AG09309 (cell line): ENCODE data around the gene DDHD1.
A peak's percentile ranks its signal among the peaks of the same experiment; 100 is the strongest.

Experiments used
- DNase-seq: peaks from one replicate; pipeline ENCODE4 v3.0.0-alpha.2; 2010; ENCODE audit warnings: low read depth
- H3K4me3 ChIP-seq: 2 replicates; pipeline ENCODE4 v1.5.1; 2011; ENCODE audit warnings: mild to moderate bottlenecking, low read depth, low read length, moderate library complexity; ENCODE audit not compliant: control insufficient read depth
- TF ChIP-seq, protein P1 (sequence below): IDR thresholded peaks from 2 replicates; pipeline ENCODE4 v1.5.1; 2011; ENCODE audit warnings: mild to moderate bottlenecking, low read depth, low read length, inconsistent platforms; ENCODE audit not compliant: insufficient read depth, control insufficient read depth; ENCODE audit errors: missing control alignments

The DDHD1 gene

DNA sequence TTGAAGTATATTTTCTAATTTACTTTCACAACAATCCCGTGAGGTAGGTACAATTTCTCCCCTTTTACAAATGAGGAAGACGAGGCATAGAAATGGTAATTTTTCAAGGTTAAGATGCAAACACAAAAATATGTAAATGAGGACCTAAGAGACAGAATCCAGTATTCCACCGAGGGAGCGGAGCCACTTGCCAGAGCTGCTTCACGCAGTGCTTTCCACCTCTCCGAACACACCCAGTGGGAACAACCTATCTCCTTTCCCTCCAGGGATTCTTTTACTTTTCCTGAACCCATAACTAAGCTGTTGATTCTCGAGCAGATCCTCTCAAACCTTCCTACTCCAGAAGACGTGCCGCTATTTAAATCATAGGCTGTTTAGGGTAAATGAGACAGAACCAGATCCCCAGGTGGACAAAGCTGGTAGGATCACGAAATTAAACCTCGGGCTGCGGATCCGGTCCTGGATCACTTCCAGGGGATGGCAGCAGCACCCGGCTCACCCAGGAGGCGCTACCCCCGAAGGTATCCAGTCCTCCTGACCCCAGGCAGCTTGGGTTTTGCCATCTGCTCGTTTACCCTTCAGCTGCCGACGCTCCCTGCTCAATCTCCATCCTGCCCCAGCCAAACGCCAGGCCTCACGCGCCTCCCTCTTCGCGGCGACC, 1.5 kb downstream of the DDHD1 start:
- no peak for DNase-seq
- TF ChIP-seq, protein P1, sequence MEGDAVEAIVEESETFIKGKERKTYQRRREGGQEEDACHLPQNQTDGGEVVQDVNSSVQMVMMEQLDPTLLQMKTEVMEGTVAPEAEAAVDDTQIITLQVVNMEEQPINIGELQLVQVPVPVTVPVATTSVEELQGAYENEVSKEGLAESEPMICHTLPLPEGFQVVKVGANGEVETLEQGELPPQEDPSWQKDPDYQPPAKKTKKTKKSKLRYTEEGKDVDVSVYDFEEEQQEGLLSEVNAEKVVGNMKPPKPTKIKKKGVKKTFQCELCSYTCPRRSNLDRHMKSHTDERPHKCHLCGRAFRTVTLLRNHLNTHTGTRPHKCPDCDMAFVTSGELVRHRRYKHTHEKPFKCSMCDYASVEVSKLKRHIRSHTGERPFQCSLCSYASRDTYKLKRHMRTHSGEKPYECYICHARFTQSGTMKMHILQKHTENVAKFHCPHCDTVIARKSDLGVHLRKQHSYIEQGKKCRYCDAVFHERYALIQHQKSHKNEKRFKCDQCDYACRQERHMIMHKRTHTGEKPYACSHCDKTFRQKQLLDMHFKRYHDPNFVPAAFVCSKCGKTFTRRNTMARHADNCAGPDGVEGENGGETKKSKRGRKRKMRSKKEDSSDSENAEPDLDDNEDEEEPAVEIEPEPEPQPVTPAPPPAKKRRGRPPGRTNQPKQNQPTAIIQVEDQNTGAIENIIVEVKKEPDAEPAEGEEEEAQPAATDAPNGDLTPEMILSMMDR: peak; percentile 22
- peak overlapping the region; percentile 93 for H3K4me3 ChIP-seq

GRCh38 chr14:53149668-53150316, 3.3 kb downstream of the DDHD1 start:
- TF ChIP-seq, protein P1: no peak
- no peak overlapping the region for H3K4me3 ChIP-seq
- no peak for DNase-seq

GRCh38 chr14:53148671-53149070, 4.5 kb downstream of the DDHD1 start:
- H3K4me3 ChIP-seq: no peak overlapping the region
- TF ChIP-seq, protein P1: no peak
- no peak for DNase-seq

- H3K4me3 ChIP-seq: no peak overlapping the region
- TF ChIP-seq, protein P1: no peak
- DNase-seq: no peak
Observed at GRCh38 chr14:53147893-53148292, 5.2 kb downstream of the DDHD1 start.

DNA sequence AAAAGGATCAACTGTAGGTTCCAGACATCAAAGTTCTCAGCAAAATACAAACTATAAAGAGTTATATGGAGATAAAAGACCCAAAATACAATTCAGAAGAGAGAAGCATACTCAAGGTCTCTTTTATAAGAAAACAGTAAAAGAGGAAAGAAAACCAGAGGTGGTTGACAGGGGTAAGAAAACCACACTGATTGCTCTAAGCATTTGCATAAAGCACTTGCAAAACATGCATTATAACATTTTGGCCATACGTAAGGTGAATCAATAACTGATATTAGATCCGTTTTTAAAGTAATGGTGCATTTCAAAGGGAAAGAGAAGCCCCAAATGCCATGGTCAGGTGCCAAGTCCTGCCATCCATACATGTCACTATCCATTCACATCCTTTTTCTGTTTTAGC, 5.9 kb downstream of the DDHD1 start:
- TF ChIP-seq, protein P1: no peak
- no peak for DNase-seq
- no peak overlapping the region for H3K4me3 ChIP-seq

DNA sequence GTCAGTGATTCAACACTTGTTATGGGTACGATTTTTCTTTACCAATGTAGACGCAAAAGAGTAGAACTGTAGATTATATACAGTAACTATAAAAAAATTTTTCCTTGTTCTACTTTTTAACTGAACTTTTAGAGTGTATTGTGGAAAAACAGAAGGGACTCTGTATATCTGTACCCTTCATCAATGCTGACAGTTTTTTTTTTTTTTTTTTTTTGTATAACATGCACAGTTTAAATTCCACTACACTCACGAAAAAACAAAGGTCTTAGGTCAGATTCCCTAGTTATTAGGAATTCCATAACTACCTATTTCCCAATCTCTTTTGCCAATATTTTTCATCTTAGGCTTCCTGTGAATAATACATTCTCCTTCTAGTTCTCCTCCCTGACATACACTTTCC, 6.4 kb downstream of the DDHD1 start:
- DNase-seq: no peak
- H3K4me3 ChIP-seq: no peak overlapping the region
- TF ChIP-seq, protein P1: no peak
